Stimulated activated CD4-positive, alpha-beta T cell treated with anti-CD3 and anti-CD28 coated beads, Interleukin-12 subunit alpha, Interleukin-12 subunit beta, amount 100 ng/mL, for 48 hours (primary cell): ENCODE measurements around the gene ZFPL1.
A peak's percentile ranks its signal among the peaks of the same experiment; 100 is the strongest.

ENCODE experiments used
- DNase-seq, 3 donors: peaks; one replicate each; pipeline ENCODE4 v3.0.0-alpha.2; 2020; ENCODE audit warnings: low read depth in 2 of 3, low spot score in 1 of 3

The ZFPL1 gene

DNA sequence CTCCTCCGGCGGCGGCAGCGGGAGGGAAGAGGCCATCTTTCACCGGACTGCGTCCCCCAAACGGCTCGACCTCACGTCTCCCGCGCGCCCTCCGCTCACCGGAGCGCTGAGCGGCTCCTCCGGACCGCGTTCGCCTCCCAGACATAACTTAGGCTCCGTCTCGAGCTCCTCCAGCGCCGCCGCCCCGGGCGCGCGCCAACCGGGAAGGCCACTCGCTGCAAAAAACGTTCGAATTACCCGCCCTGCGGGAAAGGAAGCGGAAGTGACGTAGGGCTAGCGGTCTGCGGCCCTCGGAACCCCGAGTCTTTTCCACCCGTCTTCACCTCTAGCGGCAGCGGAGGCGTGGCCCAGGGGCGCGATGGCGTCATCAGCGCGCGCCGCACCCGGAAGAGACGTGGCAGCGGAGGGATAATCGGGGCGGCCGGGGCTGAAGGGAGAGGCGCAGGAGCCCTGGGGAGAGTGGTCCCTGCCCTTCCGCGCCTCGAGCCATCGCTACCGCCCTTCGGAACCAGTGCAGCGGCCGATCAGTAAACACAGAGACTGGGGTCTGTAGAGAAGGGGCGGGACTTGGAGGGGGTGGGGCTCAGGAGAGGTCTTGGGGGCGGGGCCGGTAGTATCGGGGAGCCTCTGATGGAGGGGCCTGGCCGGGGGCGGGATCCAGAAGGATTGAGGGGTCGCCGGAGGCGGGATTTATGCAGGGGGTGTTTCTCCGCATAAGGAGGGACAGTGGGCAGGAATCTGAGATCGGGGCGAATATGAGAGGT, at the start of gene ZFPL1, which contains the start of gene CDCA5:
Gene ZFPL1, plus strand, starts transcription at position 389 of the 764 bp plus-strand sequence. CDS start 477 bp downstream, outside the sequence.
Gene CDCA5, minus strand, starts transcription at position 207 of the 764 bp plus-strand sequence. Its CDS starts 62 bp downstream, at position 145.
- DNase-seq = peak; percentile 93 to 94 (median 94)

GRCh38 chr11:65034423-65034822, 49.6 kb upstream of the ZFPL1 start:
- no peak for DNase-seq

GRCh38 chr11:65035579-65035978, 48.4 kb upstream of the ZFPL1 start:
- no peak for DNase-seq

DNA sequence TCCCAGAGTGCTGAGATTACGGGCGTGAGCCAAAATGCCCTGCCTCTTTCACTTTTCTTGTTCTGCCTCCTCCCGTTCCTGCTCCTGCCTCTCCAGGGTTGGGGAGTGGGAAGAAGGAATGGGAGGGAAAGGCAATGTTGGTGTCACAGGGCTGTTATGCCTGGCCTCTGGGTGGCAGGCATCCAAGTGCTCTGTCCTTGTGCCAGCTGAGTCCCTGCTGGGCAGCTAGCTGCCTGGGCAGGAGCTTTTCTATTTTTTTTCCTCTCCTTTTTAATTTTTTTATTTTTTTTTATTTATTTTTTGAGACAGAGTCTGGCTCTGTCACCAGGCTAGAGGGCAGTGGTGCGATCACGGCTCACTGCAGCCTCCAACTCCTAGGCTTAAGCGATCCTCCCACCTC, 47.1 kb upstream of the ZFPL1 start:
- DNase-seq = no peak

DNA sequence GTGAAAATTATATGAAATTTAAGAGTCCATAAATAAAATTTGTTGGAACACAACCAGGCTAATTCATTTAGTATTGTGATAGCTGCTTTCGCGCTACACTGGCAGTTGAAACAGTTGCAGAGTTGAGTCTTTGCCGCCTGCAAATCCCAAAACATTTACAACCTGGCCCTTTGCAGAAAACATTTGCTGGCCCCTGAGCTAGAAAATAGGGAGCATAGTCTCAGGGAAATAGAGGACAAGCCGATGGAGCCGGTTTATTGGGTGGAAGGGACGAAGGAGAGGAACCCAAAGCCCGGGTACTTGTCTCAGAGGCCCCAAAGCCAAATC, 43.5 kb upstream of the ZFPL1 start:
- DNase-seq = no peak

DNA sequence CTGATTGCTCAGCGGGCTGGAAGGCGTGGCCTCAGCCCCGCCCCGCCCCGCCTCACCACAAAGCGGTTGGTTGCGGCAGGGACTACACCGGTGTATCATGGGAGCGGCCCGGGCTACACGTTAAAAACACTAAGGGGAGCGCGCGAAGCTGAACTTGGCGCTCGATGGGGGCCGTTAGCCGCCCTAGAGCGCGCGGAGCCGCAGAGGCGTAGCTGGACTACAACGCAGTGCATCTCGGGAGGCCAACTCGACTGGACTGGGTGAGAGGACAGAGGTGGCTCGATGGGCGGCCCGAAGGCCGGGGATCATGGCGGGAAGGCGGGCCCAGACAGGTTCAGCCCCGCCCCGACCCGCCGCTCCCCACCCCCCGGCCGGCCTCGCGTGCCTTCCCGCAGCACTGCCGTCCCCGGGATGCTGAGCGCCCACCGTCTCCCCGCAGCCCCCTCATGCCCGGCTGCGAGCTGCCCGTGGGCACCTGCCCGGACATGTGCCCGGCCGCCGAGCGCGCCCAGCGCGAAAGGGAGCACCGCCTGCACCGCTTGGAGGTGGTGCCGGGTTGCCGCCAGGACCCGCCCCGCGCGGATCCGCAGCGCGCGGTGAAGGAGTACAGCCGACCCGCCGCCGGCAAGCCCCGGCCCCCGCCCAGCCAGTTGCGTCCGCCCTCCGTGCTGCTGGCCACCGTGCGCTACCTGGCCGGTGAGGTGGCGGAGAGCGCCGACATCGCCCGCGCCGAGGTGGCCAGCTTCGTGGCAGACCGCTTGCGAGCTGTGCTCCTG, 43.0 kb upstream of the ZFPL1 start, which contains the start of gene SAC3D1:
Gene SAC3D1, plus strand, starts transcription at position 364 of the 776 bp plus-strand sequence. Its CDS starts 83 bp downstream, at position 447.
- DNase-seq = peak; percentile 78 to 84 (median 84)

DNA sequence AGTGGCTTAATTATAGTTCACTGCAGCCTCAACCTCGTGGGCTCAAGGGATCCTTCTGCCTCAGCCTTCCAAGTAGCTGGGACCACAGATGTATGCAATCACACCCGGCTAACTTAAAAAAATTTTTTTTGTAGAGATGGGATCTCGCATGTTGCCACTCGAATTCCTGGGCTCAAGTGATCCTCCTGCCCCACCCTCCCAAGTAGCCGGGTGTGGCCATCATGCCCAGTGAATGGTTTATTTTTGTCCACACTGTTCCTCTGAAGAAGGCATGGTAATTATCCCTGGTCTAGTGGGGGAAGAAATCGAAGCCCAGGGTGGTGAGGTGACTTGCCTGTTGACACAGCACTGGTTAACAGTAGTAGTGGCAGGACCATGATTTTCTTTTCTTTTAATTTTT, 41.1 kb upstream of the ZFPL1 start:
- no peak for DNase-seq

- no peak for DNase-seq
These were observed 40.0 kb upstream of the ZFPL1 start for GRCh38 chr11:65043881-65044501.

DNA sequence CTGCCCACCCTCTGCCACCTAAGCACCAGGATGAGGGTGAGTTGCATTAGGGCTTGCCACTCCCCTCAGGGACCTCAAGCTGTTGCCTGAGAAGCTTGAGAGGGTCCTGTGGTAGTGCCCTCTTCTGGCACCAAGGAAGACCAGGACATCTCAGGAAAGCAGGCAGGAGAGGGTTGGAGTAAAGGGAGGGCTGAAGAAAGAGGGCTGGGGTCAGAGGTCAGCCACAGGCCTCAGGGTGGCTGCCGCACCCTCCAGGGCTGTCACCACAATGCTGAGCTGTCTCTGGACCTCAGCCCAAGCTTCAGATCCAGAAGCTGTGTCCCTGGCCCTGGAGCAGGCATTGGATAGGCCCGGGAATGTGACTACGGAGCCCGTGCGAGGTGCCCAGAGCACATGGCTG, 39.0 kb upstream of the ZFPL1 start:
- DNase-seq = no peak

GRCh38 chr11:65045728-65046127, 38.3 kb upstream of the ZFPL1 start:
- no peak for DNase-seq

DNA sequence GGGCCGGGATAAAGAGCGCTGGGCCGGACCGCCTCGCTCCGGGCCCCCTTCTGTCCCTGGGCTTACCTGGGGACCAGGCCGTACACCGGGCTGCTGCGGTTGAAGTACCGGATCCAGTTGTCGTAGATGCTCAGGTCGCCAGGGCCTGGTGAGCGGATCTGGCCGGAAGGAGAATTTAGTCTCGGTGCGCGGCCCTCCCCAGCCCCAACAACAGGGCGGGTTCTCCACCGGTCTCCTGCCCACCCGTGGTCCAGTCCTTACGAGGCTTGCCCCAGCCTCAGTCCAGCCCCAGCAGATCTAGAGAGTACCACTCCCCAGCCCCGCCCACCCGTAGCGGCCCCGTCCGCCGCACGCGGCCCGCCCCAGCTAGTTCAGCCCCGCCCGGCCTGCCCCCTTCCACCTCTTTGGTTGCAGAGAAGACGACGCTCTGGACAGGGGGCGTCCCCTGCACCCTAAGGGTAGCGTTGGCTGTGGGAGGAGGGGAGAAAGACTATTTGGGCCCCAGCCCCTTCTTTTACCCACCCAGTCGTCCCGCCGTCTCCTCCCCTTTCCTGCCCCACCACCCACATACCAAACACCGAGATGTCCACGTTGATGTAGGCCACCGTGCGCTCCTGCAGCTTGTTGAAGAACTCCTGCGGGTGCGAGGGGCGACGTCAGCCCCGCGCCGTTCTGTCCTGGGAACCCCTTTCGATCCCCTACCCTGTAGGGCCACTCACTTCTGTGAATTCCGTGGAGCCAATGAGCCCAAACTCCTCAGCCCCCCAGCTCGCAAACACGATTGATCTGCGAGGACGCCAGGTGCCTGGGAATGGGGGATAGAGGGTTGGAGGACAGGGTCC, 36.2 kb upstream of the ZFPL1 start:
- peak in 1 of 3 donors; percentile 14 for DNase-seq

DNA sequence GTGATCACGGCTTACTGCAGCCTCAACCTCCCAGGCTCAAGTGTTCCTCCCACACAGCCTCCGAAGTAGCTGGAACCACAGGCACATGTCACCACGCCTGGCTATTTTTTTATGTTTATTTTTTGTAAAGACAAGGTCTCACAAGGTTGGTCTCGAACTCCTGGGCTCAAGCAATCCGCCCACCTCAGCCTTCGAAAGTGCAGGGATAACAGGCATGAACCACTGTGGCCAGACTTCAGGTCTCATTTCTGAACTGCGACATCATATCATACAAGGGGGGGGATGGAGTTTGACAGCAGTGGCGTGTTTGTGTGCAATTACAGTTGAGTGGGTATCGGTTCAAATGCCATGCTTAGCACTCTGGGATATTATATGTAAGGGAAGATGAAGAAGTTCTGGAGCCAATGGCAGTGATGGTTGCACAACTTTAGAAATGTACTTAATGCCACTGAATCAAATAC, 32.6 kb upstream of the ZFPL1 start:
- DNase-seq = no peak

- DNase-seq = no peak
These were observed 30.1 kb upstream of the ZFPL1 start for GRCh38 chr11:65053827-65054508.

- no peak for DNase-seq
These were observed 28.5 kb upstream of the ZFPL1 start for GRCh38 chr11:65055538-65055937.

DNA sequence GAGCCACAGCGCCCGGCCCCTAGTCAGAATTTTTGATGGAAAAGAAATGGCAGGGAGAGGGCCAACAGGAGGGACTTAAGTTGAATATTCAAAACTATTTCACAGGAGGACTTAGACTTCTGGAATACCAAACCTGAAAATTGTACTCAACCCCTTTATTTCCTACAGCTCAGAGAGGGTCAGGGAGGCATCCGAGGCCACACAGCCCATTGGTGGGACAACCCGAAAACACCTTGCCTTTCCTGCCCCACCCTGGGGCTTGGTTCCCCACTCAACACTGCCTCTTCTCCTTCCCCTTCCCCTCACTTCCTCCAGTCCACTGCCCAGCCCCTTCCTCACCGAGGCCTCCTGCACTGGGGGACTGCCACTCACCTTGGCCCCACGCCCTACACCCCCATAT, 27.0 kb upstream of the ZFPL1 start:
- no peak for DNase-seq

DNA sequence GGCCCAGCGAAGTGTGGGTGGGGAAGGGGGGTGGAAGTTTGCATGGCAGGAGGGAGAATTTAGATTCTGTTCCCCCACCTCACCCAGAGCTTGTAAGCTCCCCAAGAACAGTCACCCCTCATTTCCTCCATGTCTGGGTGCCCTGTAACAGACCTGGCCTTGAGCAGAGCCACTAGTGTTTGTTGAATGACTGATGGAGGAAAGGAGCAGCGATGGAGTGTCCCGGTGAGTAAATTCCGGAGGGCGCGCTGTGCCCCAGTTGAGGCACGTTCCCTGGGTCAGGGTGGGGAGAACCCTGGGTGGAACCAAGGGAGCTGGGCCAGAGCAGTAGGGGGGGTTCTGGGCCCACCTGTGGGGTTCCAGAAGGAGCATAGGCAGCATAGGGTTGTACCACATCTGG, 26.5 kb upstream of the ZFPL1 start:
- DNase-seq = no peak

GRCh38 chr11:65058012-65058411, 26.0 kb upstream of the ZFPL1 start:
- no peak for DNase-seq

DNA sequence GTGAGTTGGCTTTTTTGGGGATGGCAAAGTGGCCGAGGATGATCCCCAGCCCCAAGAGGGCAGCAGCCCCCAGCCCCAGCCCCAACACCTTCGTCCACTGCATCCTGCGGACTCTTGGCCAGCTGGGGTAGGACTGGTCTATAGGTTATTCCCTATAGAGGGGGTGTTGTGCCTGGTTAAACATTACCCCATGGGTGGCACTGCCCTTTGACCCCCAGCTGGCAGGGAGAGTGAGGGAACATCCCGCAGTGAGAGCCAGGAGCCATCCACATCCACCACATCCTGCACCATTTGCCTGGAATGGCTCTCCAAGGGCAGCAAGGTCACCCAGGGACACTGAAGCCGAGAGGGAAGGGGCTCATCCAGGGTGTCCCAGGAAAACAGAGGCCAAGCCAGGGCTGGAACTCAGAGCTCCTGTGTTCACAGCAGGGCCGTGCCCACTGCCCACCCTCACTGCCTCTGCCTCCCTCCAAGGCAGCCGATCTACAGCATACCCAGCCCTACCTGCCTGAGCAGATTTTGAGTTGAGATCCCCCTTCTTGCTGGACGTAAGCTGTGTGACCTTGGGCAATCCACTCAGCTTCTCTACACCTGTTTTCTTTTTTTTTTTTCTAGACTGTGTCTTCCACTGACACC, 25.5 kb upstream of the ZFPL1 start, which contains the start of gene NAALADL1:
Gene NAALADL1, minus strand, starts transcription at position 135 of the 636 bp plus-strand sequence. Its CDS starts 32 bp downstream, at position 103.
- DNase-seq = no peak

GRCh38 chr11:65059523-65059922, 24.5 kb upstream of the ZFPL1 start:
- DNase-seq = no peak
